ENCODE data around the gene ODF2L. TPM values are rescaled to one million over a fixed set of nuclear protein-coding genes. Genes with fewer than 3 reads are reported as not detected.

ODF2L gene
- total RNA-seq, 1 experiment from 2014 or later = 38.6 TPM

- intact Hi-C loops (cut with micrococcal nuclease; ENCODE audit: unreplicated experiment) = no loop called here
- Mint-ChIP-seq H3K4me3 (ENCODE audit: low read depth, unreplicated experiment) (no peak overlapping the region), H3K9me3 (ENCODE audit: low read depth, unreplicated experiment) (no peaks in the 10 kb centered on the region), H3K27me3 (ENCODE audit: unreplicated experiment) (no peaks in the 10 kb centered on the region), H3K4me1 (ENCODE audit: low read depth, unreplicated experiment) (no peaks in the 10 kb centered on the region), H3K36me3 (ENCODE audit: insufficient read depth, unreplicated experiment) (no peaks in the 10 kb centered on the region), H3K27ac (ENCODE audit: unreplicated experiment) (no peak overlapping the region)
- no TSS peak for BruUV-seq (replicated peaks)
- peak; percentile 54 for DNase-seq
- CTCF ChIA-PET = interaction anchor here (1.3 to 1.4 kb wide), 3 partner anchors 8 to 33 kb away, joined by 3 to 5 read pairs (median 3); partner anchors contain the start of gene ODF2L
- TF ChIP-seq, protein P1, sequence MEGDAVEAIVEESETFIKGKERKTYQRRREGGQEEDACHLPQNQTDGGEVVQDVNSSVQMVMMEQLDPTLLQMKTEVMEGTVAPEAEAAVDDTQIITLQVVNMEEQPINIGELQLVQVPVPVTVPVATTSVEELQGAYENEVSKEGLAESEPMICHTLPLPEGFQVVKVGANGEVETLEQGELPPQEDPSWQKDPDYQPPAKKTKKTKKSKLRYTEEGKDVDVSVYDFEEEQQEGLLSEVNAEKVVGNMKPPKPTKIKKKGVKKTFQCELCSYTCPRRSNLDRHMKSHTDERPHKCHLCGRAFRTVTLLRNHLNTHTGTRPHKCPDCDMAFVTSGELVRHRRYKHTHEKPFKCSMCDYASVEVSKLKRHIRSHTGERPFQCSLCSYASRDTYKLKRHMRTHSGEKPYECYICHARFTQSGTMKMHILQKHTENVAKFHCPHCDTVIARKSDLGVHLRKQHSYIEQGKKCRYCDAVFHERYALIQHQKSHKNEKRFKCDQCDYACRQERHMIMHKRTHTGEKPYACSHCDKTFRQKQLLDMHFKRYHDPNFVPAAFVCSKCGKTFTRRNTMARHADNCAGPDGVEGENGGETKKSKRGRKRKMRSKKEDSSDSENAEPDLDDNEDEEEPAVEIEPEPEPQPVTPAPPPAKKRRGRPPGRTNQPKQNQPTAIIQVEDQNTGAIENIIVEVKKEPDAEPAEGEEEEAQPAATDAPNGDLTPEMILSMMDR (IDR thresholded peaks at IDR 0.05; ENCODE audit: unreplicated experiment) = no peak
These were observed 33.7 kb upstream of the ODF2L start for GRCh38 chr1:86429835-86430234.

- no TSS peak for BruUV-seq (replicated peaks)
- H3K4me3 Mint-ChIP-seq (ENCODE audit: low read depth, unreplicated experiment) = no peak overlapping the region
- intact Hi-C loops (cut with micrococcal nuclease; ENCODE audit: unreplicated experiment) = no loop called here
- TF ChIP-seq, protein P1 (IDR thresholded peaks at IDR 0.05; ENCODE audit: unreplicated experiment) = no peak
- H3K27me3 Mint-ChIP-seq (ENCODE audit: unreplicated experiment) = no peaks in the 10 kb centered on the region
- no peaks in the 10 kb centered on the region for H3K4me1 Mint-ChIP-seq (ENCODE audit: low read depth, unreplicated experiment)
- CTCF ChIA-PET = interaction anchor here (1.3 to 1.4 kb wide), 2 partner anchors 30 to 33 kb away, joined by 3 to 5 read pairs; partner anchors contain the start of gene ODF2L
- H3K36me3 Mint-ChIP-seq (ENCODE audit: insufficient read depth, unreplicated experiment) = no peaks in the 10 kb centered on the region
- no peak for DNase-seq
- no peak overlapping the region for H3K27ac Mint-ChIP-seq (ENCODE audit: unreplicated experiment)
- H3K9me3 Mint-ChIP-seq (ENCODE audit: low read depth, unreplicated experiment) = no peaks in the 10 kb centered on the region
These were observed 33.1 kb upstream of the ODF2L start for GRCh38 chr1:86429122-86429725.

DNA sequence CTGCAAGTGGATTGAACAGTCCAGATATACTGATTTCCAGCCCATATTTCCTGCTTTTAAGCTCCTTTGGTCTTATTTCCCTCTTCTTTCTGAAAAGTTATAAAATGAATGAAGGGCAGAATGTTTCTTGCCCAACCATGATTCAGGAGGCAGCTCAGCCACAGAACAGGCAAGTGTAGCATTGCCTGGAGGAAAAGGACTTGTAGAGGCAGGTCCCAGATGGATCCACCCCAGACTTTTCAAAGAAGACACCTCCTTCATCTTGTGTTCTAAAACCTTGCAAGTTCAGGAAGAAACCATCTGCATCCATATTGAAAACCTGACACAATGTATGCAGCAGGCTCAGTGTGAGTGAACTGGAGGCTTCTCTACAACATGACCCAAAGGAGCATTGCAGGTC lies 27.8 kb upstream of the ODF2L start, which contains the start of gene CLCA2:
Gene CLCA2, plus strand, starts transcription at position 299 of the 400 bp plus-strand sequence. Its CDS starts 77 bp downstream, at position 376.
- Mint-ChIP-seq H3K4me1 (ENCODE audit: low read depth, unreplicated experiment) (peaks cover 21% of the 10 kb centered on the region), H3K36me3 (ENCODE audit: insufficient read depth, unreplicated experiment) (no peaks in the 10 kb centered on the region), H3K27me3 (ENCODE audit: unreplicated experiment) (no peaks in the 10 kb centered on the region), H3K9me3 (ENCODE audit: low read depth, unreplicated experiment) (no peaks in the 10 kb centered on the region), H3K4me3 (ENCODE audit: low read depth, unreplicated experiment) (no peak within 1 kb of the TSS), H3K27ac (ENCODE audit: unreplicated experiment) (no peak within 1 kb of the TSS)
- TF ChIP-seq, protein P1 (IDR thresholded peaks at IDR 0.05; ENCODE audit: unreplicated experiment) = no peak
- no TSS peak for BruUV-seq (replicated peaks)
- intact Hi-C loops (cut with micrococcal nuclease; ENCODE audit: unreplicated experiment) = no loop called here
- CTCF ChIA-PET = no interaction called here
- no peak for DNase-seq

DNA sequence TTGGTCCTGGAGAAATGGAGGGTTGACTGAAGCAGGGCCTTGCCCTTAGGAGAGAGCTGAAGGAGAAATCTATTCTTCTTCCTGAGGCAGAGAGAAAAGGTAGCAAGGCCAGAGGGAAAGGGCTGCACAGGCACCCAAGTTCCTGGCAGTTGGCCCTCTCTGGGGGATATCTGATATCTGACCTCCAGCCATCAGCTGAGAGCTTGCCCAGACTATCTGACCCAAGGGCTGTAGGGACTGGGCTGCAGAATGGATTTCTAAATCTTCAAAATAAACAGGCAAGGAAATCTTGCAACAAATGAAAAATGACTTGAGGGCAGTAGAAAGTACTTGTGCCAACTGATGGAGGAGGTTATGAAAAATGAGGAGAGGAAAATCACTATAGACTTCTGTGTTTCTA lies 27.4 kb upstream of the ODF2L start:
- Mint-ChIP-seq H3K27me3 (ENCODE audit: unreplicated experiment) (no peaks in the 10 kb centered on the region), H3K9me3 (ENCODE audit: low read depth, unreplicated experiment) (no peaks in the 10 kb centered on the region), H3K36me3 (ENCODE audit: insufficient read depth, unreplicated experiment) (no peaks in the 10 kb centered on the region), H3K27ac (ENCODE audit: unreplicated experiment) (no peak overlapping the region), H3K4me1 (ENCODE audit: low read depth, unreplicated experiment) (peaks cover 21% of the 10 kb centered on the region), H3K4me3 (ENCODE audit: low read depth, unreplicated experiment) (no peak overlapping the region)
- no peak for DNase-seq
- intact Hi-C loops (cut with micrococcal nuclease; ENCODE audit: unreplicated experiment) = no loop called here
- TF ChIP-seq, protein P1 (IDR thresholded peaks at IDR 0.05; ENCODE audit: unreplicated experiment) = no peak
- BruUV-seq (replicated peaks) = no TSS peak
- CTCF ChIA-PET = no interaction called here

Data from Calu3 (cell line).